GM18511 (cell line): ENCODE results near the gene MECP2.

ENCODE experiments used
- ATAC-seq: cut with Tn5 transposase; IDR thresholded peaks from one replicate; pipeline ENCODE4 v1.9.1; 2021; ENCODE audit warnings: mild to moderate bottlenecking, moderate library complexity; ENCODE audit not compliant: unreplicated experiment

Gene MECP2

GRCh38 chrX:154039577-154039976, 57.9 kb downstream of the MECP2 start:
- ATAC-seq: no peak

- ATAC-seq: no peak
Observed at GRCh38 chrX:154038656-154039055, 58.9 kb downstream of the MECP2 start.

GRCh38 chrX:154037754-154038153, 59.8 kb downstream of the MECP2 start:
- no peak for ATAC-seq

- ATAC-seq: no peak
Observed at GRCh38 chrX:154036513-154036912, 61.0 kb downstream of the MECP2 start.

GRCh38 chrX:154033848-154034247, 63.7 kb downstream of the MECP2 start:
- no peak for ATAC-seq

GRCh38 chrX:154032653-154033052, 64.9 kb downstream of the MECP2 start:
- no peak for ATAC-seq

- ATAC-seq: no peak
Observed at GRCh38 chrX:154032160-154032559, 65.4 kb downstream of the MECP2 start.

- ATAC-seq: no peak
Observed at GRCh38 chrX:154030715-154031305, 66.7 kb downstream of the MECP2 start.

- ATAC-seq: no peak
Observed at GRCh38 chrX:154030266-154030665, 67.3 kb downstream of the MECP2 start.

- no peak for ATAC-seq
Observed at GRCh38 chrX:154029439-154029838, 68.1 kb downstream of the MECP2 start.

GRCh38 chrX:154028502-154029184, 68.9 kb downstream of the MECP2 start:
- ATAC-seq: no peak

GRCh38 chrX:154027986-154028385, 69.5 kb downstream of the MECP2 start:
- no peak for ATAC-seq

- ATAC-seq: no peak
Observed at GRCh38 chrX:154027022-154027402, 70.5 kb downstream of the MECP2 start.

- ATAC-seq: no peak
Observed at GRCh38 chrX:154026136-154027021, 71.1 kb downstream of the MECP2 start.

- ATAC-seq: no peak
Observed at GRCh38 chrX:154025230-154025629, 72.3 kb downstream of the MECP2 start.

GRCh38 chrX:154024271-154024670, 73.2 kb downstream of the MECP2 start:
- no peak for ATAC-seq

- ATAC-seq: no peak
Observed at GRCh38 chrX:154023276-154024000, 74.1 kb downstream of the MECP2 start.

- no peak for ATAC-seq
Observed at GRCh38 chrX:154022108-154022507, 75.4 kb downstream of the MECP2 start.

- ATAC-seq: no peak
Observed at GRCh38 chrX:154021131-154021611, 76.3 kb downstream of the MECP2 start.

GRCh38 chrX:154020536-154021115, 76.9 kb downstream of the MECP2 start:
- ATAC-seq: peak; percentile 4
